GM19023 (cell line): ENCODE measurements around the gene RTP5.

Experiments used
- ATAC-seq: cut with Tn5 transposase; IDR thresholded peaks from one replicate; pipeline ENCODE4 v1.9.1; 2021; ENCODE audit warnings: mild to moderate bottlenecking, moderate library complexity; ENCODE audit not compliant: unreplicated experiment

RTP5 gene

DNA sequence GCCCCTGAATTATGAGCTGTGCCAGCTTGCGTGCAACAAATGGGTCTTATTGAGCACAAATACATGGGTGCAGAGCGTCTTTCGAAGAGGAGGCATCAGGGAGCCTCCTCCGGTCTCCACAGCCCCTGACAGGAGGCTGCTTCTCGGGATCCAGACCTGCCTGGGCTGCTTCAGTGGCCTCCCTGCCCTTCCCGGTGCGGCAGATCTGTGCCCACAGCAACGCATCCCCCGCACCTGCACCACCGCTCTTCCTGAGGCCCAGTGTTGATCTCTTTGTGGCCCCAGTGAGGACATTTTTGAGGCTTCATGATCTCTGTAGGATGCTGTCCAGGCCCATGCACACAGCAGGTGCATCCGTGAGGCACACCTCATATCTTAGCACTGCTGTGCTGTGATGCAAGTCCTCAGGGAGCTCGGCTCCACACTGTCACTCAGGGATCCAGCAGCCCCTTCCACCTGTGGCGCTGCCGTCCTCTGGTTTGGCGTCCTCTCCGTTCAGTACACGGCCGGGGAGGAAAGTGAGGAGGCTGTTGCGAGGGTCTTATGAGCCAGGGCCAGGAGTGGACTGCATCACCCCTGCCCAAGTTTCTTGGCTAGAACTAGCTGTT, 17.4 kb downstream of the RTP5 start:
- ATAC-seq, result no peak

- ATAC-seq, result no peak
Measured at GRCh38 chr2:241887806-241888522, 18.4 kb downstream of the RTP5 start.

- no peak for ATAC-seq
Measured at GRCh38 chr2:241888641-241889040, 19.1 kb downstream of the RTP5 start.

DNA sequence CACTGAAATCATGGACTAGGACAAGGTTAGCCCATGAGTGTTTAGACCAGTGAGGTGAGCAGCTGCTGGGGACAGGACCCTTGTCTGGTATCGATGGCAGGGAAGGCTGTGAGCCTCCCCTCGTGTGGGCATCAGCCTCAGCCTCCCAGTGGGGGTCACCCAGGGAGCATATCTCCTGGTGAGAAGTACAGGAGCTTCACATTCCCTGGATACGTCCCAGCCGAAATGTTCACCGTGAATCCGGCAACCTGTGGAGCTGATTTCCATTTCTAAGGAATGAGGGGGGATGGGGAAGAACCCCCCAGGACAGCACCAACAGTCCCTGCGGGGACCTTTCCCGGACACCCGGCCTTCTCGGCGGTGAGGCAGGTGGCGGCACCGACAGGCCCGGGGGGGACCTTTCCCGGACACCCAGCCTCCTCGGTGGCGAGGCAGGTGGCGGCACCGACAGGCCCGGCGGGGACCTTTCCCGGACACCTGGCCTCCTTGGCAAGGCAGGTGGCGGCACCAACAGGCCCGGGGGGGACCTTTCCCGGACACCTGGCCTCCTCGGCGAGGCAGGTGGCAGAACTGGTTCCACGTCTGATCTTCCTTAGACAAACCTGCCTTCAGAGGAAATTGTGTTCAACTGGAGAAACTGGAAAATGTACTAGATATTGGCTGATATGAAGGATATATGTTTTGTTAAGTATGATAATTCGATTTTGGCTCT, 21.2 kb downstream of the RTP5 start:
- no peak for ATAC-seq

DNA sequence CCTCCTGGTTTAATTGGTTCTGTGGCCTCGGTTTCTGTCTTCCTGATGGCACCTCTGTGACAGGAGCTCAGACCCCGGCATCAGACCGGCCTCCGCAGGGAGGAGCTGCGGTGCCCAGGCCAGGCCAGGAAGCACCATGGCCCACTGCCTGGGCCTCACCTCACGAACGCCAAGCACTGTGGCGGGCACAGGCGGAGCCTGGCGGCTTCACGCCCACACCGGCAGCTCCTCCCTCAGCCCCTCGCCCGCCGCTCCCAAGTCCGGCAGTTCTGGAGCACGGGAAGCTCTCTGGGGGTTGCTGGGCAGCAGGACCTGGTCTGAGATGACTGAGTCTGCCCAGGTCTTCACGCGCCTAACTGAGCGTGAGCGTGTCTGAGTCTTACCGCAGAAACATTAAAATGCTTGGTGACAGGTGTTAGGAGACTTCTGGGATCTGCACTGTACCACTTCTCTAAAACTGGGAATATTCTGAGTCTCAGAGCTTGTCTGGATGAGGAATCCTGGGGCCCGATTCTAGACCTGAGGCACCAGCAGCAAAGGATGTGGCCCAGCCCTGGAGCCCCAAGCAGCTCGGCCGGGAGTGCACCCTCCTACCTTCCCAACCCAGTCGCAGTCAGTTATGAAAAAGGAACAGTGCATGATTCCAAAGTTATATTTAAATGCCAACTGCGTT, 21.9 kb downstream of the RTP5 start:
- no peak for ATAC-seq

DNA sequence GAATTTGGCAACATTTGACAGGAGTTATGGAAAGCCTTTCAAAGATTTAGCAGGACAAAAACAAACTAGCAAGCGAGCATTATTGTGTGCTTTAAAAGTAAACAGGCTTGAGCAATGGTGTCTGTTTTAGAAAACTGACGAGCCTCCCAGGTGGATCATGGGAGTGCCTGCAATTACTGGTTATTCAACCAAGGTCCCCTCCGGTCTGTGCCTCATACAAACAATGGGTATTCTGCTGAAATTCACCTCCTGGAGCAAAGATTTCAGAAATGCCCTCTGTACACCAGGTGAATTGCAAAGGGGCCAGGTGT, 22.4 kb downstream of the RTP5 start:
- ATAC-seq, result no peak

DNA sequence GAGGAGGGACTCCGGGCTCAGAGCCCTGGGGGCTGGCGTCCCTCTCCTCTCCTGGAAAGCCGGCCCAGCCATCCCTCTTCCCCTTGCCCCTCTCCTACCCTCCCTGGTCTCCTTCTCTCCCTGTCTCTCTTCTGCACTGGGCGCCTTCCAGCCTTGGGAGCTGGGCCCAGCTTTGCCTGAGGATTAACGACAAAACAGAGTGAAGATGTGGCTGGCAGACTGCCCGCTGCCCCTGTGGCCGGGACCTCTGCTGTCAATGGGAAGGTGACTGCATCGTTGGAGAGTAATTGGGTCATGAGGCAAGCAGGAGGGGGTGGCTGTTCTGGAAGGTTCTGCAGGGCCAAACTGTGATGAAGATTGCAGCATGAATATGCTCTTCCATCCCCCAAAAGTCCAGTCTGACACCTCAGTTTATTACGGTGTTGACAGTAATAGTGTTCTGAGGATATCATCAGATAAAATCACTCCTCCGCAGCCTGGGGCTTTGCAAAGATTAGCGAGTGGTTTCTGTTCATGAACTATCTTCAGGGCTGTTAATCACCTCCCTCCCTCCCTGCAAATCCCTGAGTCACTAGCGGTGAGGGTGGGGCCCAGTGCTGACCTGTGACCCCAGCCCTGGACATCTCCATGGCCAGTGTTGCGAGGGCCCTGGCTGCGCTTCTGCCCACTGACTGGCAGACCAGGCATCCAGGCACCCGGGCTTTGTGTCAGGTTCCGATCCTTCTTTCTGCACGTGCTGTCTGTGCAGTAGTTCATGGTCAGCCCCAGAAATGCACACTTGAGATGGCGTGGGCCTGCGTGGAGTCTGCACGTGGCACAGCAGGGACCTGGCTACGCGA, 23.0 kb downstream of the RTP5 start:
- no peak for ATAC-seq

GRCh38 chr2:241893265-241893664, 23.7 kb downstream of the RTP5 start:
- ATAC-seq, result no peak

- ATAC-seq, result no peak
Measured at GRCh38 chr2:241894056-241894641, 24.6 kb downstream of the RTP5 start.

DNA sequence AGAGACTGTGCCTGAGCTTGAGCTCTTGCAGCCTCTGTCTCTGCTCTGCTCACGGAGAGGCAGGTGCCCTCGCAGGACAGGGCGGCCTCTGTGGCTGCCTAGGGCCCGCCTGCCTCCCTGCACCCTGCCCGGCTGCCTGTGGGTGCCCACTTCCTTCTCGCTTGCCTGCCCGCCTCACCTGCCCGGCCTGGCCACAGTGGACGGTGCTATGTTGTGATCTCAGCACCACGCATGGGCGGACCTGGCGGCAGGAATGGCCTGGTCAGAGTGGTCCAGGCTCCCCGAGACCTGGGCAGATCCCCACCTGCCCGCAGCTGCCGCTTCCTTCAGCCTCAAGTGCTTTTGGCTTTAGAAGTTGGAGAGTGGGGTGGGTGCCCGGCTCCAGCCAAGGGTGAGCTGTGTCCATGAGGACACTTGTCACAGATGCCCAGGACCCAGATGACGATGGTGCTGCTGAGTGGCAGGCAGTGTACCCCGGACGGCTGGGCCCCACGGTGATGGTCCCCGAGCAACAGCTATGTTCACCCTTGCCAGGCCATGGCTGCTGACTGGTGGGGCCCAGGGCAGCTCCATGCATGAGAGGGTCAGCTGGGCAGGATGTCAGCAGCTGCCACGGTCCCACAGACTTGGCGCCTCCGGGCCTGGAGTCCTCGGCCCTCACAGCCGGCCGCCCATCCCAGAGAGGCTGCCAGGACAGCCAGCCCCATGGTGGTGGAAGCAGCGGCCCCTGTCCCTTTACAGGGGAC, 25.3 kb downstream of the RTP5 start:
- ATAC-seq, result no peak

DNA sequence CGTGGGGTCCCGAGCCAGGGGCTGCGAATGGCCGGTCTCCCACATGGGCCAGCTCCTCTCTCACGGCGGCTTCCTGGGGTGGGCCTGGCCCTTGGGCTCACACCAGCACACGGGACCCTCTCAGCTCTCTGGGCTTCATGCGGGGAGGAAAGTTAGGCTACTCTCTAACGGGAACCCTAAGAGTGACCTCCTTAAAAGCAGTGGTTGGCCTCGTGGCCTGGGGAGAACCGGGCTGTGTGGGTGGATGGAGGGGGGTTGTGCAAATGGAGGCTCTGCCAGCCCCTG, 25.8 kb downstream of the RTP5 start:
- ATAC-seq, result no peak

DNA sequence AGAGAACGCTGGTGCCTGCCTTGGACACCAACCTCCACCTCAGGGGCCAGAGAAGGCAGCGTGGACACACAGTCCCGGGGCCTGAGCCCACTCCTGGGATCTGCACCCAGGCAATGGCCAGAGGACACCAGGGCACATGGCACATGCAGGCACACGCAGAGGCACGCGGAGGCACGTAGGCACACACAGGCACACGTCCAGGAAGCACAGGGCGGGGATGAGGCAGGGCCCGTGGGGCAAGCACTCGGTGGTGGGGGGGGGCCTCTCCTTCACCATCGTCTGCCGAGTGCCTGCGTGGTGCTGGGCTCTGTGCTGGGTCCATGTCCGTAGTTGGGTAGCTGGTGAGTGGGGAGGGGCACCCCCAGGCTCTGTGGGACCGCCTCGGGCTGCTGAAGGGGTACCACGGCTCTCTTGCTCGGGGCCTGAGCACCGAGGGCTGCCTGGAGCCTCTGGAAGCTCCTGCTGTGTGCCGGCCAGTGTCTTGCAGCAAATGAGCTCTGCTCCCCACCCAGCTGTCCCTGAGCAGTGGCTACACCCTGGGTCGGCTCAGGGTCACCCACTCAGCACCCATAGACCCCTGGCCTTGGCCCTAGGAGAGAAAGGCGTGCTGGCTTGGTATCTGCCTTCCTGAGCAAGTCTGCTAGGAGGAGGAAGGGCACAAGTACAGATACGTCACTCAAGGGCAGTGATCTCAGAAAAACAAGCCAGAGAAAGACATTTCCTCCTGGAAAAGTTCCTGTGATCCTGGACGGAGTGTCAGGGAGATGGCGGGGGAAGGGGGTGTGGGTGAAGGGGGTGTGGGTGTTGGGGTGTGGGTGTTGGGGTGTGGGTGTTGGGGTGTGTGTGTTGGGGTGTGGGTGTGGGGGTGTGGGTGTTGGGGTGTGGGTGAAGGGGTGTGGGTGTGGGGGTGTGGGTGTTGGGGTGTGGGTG, 26.4 kb downstream of the RTP5 start:
- no peak for ATAC-seq

DNA sequence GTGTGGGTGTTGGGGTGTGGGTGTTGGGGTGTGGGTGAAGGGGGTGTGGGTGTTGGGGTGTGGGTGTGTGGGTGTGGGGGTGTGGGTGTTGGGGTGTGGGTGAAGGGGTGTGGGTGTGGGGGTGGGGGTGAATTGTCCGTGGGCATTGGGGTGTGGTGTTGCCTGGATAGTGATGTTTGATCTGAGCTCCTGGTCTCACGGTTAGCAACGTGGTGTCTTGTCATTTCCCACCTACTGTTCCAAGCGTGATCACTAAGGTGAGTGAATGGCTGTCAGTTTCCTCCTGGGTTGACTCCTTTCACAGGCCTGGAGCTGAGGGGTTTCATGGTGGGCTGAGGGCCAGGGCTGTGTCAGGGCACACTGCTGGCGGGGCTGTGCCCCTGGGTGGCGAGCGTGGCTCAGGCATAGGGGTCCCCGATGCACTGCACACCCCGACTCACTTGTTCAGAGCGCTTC, 27.2 kb downstream of the RTP5 start:
- ATAC-seq, result no peak

DNA sequence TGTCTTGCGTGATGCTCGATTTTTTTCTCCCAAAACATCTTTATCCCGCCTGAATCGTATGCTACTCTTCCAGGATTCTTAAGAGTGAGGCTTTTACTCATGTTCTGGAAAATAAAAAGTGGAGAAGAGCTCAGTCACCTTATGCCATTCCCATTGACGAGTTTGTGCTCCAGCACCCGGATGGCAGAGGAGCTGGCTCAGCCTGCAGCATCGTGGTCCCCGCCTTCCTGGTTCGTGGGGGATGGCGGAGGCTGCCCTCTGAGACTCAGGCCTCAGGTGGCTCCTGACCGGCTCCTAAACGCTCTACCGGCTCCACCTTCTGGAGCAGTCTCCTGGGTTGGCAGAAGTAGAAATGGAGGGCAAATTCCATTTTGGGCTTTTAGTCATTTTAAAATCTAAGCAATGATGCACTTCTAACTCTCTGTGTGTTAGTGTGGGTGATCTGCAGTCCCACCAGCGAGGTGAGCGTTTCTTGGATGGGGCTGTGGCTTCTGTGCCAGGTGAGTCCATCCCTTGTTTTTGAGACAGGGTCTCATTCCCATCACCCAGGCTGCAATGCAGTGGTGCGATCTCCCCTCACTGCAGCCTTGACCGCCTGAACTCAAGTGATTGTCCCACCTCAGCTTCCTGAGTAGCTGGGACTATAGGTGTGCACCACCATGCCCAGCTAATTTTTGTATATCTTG, 27.8 kb downstream of the RTP5 start:
- ATAC-seq, result no peak

DNA sequence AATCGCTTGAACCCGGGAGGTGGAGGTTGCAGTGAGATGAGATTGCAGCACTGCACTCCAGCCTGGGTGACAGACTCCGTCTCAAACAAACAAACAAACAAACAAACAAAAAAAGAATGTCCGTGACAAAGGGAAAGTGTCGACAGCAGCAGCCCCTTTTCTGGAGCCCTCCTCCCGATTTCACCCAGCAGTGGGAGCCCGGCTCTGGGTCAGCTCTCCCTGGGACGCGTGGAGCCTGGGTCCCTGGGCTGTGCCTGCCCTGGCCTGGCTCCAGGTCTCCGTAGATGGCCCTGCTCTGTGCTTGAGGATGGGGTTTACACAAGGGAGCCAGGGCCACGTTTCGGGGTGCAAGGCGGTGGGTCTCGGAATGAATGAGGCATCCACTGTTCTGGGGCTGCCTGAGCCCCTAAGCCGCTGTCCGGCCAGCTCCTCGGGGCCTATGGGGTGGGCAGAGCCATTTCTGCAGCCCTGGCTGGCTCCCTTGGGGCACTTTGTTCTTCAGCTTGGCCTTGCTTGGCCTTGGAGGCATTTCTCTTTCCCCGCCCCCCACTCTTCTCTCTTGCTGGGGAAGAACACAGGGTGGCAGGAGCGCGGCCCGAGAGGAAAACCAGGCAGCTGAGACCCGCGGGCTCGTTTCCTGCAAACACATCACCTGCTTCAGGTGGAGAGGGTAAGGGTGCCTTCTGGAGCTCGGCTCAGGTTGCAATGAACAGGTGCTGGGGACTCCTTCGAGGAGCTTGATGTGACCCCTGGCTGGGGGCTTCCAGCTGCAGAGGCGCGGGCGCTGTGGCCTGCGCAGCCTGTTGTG, 29.1 kb downstream of the RTP5 start:
- ATAC-seq, result no peak

DNA sequence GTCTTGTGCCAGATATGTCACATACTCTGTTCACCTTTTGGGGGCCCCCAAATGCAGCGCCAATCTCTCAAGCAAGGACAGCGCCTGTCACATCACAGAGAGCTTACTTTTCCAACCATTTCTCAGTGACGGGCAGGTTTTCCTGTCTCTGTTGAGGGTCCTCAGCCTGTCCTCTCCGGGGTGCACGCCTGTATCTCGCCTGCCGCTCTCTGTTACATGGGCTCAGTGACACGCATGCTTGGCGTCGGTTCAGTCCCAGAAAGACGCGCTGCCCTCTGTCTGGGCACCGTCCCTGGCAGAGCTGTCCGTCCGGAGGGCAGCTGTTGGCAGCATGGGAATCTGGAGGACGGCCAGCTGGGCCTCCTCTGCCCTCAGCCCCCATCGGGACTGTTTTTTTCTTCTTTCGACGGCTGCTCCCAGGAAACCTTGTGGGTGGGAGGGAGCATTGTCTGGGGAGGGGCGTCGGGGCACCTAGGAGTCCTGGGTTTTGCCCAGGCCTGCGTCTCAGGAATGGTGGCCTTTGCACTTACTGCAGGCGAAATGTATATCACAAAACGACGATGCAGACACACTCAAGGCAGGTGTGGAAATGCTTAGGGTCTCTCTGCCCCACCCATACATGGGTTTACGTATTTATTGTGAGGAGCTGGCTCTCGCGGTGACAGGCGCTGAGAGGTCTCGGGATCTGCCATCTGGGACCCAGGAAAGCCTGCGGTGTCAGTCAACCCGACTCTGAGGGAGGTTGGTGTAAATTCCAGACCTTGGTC, 30.9 kb downstream of the RTP5 start:
- no peak for ATAC-seq

DNA sequence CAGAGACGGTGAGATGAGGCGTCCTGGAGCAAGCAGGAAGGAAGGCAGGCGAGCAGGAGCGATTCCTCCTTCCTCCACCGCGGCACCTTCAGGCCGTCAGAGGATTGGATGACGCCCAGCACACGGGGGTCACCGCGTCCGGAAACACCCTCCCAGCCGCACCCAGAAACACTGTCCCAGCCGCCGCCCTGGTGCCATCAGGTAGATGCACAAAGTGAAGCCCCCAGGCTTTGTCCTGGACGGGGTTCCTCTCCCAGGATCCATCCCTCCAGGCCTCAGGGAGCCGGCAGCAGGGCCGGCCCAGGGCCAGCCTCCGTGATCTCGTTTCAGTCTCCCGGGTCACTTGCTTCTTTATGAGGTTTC, 31.5 kb downstream of the RTP5 start:
- no peak for ATAC-seq
